Measurements from ENCODE around the gene LRRC43. TPM values are rescaled to one million over a fixed set of nuclear protein-coding genes. Genes with fewer than 3 reads are reported as not detected.

LRRC43 gene
- total RNA-seq, 1 experiment from 2014 or later: 0.22 TPM

GRCh38 chr12:122243965-122244364 lies 61.0 kb downstream of the LRRC43 start (continued):
- TF ChIP-seq ZNF425 (CRISPR knock-in tag; conservative IDR thresholded peaks at IDR 0.05) (no peak), TCF7 (CRISPR knock-in tag; IDR thresholded peaks at IDR 0.05; ENCODE audit: low read depth) (no peak), RORB (CRISPR knock-in tag; IDR thresholded peaks at IDR 0.05) (no peak), ATF3 (CRISPR knock-in tag; conservative IDR thresholded peaks at IDR 0.05) (no peak)

GRCh38 chr12:122244565-122245371 lies 61.8 kb downstream of the LRRC43 start:
- CTCF ChIA-PET: interaction anchor here (0.5 kb wide), 1 partner anchor 22 kb away, joined by 3 read pairs; no protein-coding TSS in a partner anchor
- no peak for ATAC-seq

More at GRCh38 chr12:122244565-122245371, 61.8 kb downstream of the LRRC43 start:
- no peak for TF ChIP-seq ZNF512 (CRISPR knock-in tag; IDR thresholded peaks at IDR 0.05; ENCODE audit: borderline replicate concordance)
- TF ChIP-seq MAX (CRISPR knock-in tag; IDR thresholded peaks at IDR 0.05): no peak
- TF ChIP-seq ATF3 (CRISPR knock-in tag; conservative IDR thresholded peaks at IDR 0.05): no peak
- no peak for TF ChIP-seq PRDM15 (CRISPR knock-in tag; IDR thresholded peaks at IDR 0.05)
- TF ChIP-seq HMGXB4 (CRISPR knock-in tag; IDR thresholded peaks at IDR 0.05): no peak
- TF ChIP-seq NR1H2 (CRISPR knock-in tag; IDR thresholded peaks at IDR 0.05): no peak
- TF ChIP-seq ATF2 (CRISPR knock-in tag; IDR thresholded peaks at IDR 0.05; ENCODE audit: borderline replicate concordance, low read depth): no peak
- no peak for TF ChIP-seq SMAD4 (CRISPR knock-in tag; IDR thresholded peaks at IDR 0.05)
- no peak for TF ChIP-seq FOXJ3 (CRISPR knock-in tag; IDR thresholded peaks at IDR 0.05; ENCODE audit: borderline replicate concordance)
- TF ChIP-seq E2F5 (CRISPR knock-in tag; IDR thresholded peaks at IDR 0.05): no peak
- TF ChIP-seq NR3C1 (CRISPR knock-in tag; conservative IDR thresholded peaks at IDR 0.05; ENCODE audit: low read depth): no peak
- TF ChIP-seq EMX1 (CRISPR knock-in tag; IDR thresholded peaks at IDR 0.05): no peak
- POLR2A ChIA-PET: no interaction called here
- H3K27me3 Mint-ChIP-seq (ENCODE audit: low read depth): no peaks in the 10 kb centered on the region
- no peak for DNase-seq (ENCODE audit: low spot score)
- H3K4me1 Mint-ChIP-seq: no peaks in the 10 kb centered on the region
- no peak overlapping the region for H3K4me3 Mint-ChIP-seq
- no peak overlapping the region for H3K27ac Mint-ChIP-seq
- H3K36me3 Mint-ChIP-seq: peaks cover 19% of the 10 kb centered on the region
- H3K9me3 Mint-ChIP-seq: no peaks in the 10 kb centered on the region
